SKM-1 treated with dmso at 0.1 percent for 144 hours (cell line): Measurements from ENCODE around the gene BICRAL.
"Not testable (repeated sequence)": the region's sequence is repeated elsewhere in the genome, so short reads cannot be mapped to it uniquely, and the experiment has no call there.

ENCODE experiments used
- DNase-seq: peaks from one replicate; lab custom pipeline; 2025; ENCODE audit not compliant: unreplicated experiment; lab: John Stamatoyannopoulos, UW

The BICRAL gene, protein sequence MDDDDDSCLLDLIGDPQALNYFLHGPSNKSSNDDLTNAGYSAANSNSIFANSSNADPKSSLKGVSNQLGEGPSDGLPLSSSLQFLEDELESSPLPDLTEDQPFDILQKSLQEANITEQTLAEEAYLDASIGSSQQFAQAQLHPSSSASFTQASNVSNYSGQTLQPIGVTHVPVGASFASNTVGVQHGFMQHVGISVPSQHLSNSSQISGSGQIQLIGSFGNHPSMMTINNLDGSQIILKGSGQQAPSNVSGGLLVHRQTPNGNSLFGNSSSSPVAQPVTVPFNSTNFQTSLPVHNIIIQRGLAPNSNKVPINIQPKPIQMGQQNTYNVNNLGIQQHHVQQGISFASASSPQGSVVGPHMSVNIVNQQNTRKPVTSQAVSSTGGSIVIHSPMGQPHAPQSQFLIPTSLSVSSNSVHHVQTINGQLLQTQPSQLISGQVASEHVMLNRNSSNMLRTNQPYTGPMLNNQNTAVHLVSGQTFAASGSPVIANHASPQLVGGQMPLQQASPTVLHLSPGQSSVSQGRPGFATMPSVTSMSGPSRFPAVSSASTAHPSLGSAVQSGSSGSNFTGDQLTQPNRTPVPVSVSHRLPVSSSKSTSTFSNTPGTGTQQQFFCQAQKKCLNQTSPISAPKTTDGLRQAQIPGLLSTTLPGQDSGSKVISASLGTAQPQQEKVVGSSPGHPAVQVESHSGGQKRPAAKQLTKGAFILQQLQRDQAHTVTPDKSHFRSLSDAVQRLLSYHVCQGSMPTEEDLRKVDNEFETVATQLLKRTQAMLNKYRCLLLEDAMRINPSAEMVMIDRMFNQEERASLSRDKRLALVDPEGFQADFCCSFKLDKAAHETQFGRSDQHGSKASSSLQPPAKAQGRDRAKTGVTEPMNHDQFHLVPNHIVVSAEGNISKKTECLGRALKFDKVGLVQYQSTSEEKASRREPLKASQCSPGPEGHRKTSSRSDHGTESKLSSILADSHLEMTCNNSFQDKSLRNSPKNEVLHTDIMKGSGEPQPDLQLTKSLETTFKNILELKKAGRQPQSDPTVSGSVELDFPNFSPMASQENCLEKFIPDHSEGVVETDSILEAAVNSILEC

DNA sequence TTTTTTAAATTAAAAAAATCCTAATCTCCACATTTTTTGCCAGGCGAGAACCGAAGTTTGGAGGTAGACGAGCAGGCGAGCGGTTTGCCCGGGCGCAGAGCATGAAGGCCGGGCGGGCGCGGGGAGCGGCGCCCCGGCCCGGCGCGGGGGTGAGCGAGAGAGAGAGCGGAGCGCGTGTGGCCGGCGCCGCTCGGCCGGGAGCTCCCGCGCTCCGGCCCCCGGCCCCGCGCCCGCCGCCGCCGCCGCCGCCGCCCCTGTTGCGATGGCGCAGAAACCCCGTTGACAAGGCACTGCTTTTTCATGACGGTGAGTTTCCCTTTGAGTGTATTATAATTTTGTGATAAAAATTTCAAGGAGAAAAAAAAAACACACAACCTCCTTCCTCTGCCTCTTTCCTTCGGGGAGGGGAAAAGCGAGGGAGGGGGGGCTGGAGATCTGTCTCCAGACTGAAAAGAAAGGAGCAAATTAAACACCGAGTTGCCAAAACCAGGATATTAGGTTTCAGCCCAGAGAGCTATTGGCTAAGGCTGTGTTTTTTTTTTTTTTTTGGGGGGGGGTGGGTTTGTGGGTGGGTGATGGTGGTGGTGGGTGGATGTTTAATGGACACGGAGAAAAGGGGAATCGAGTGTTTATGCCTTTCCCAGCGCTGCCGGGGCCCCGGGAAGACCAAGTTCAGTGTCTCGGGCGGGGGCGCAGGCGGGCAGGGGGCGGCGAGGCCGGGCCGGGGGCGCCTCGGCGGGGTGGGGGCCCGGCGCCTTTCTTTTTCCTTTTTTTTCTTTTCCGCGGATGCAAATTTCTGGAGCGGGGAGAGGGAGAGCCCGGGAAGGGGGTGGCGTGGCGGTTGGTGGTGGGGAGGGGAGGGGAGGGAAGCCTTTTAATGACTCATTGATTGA, at the start of gene BICRAL:
Gene BICRAL, plus strand, starts transcription at position 257 of the 893 bp plus-strand sequence. CDS start 39,971 bp downstream, outside the sequence.
- peak; percentile 40 for DNase-seq

GRCh38 chr6:42733867-42734481, 47.9 kb upstream of the BICRAL start:
- not testable (repeated sequence) for DNase-seq

- DNase-seq, result no peak
Observed at GRCh38 chr6:42735976-42736375, 45.9 kb upstream of the BICRAL start.

DNA sequence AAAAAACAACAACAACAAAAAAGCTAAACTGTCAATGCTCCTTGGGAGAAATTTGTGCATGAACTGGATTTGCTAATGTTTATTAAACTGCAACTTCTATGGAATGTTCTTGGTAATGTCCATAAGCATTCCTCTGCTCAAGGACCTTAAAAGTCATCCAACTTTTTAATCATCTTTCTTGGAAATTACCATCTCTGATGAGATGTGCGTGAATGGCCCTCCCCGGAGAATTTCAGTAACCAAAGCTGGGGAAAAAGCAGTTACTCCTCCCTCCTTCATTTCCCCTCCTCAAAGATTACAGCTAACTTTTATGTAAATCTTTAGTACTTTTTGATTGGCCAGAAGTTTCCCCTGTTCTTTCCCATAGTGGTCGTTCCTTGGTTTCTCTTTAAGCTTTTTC, 41.1 kb upstream of the BICRAL start:
- no peak for DNase-seq

GRCh38 chr6:42742116-42742894, 39.5 kb upstream of the BICRAL start:
- no peak for DNase-seq

GRCh38 chr6:42744351-42744893, 37.4 kb upstream of the BICRAL start:
- no peak for DNase-seq

GRCh38 chr6:42745083-42745639, 36.7 kb upstream of the BICRAL start:
- peak; percentile 14 for DNase-seq

GRCh38 chr6:42745640-42746462, 36.0 kb upstream of the BICRAL start, which contains the start of gene TBCC:
TBCC (minus strand) TSS chr6:42746103; CDS start chr6:42746073, 30 bp downstream.
- peak; percentile 97 for DNase-seq

DNA sequence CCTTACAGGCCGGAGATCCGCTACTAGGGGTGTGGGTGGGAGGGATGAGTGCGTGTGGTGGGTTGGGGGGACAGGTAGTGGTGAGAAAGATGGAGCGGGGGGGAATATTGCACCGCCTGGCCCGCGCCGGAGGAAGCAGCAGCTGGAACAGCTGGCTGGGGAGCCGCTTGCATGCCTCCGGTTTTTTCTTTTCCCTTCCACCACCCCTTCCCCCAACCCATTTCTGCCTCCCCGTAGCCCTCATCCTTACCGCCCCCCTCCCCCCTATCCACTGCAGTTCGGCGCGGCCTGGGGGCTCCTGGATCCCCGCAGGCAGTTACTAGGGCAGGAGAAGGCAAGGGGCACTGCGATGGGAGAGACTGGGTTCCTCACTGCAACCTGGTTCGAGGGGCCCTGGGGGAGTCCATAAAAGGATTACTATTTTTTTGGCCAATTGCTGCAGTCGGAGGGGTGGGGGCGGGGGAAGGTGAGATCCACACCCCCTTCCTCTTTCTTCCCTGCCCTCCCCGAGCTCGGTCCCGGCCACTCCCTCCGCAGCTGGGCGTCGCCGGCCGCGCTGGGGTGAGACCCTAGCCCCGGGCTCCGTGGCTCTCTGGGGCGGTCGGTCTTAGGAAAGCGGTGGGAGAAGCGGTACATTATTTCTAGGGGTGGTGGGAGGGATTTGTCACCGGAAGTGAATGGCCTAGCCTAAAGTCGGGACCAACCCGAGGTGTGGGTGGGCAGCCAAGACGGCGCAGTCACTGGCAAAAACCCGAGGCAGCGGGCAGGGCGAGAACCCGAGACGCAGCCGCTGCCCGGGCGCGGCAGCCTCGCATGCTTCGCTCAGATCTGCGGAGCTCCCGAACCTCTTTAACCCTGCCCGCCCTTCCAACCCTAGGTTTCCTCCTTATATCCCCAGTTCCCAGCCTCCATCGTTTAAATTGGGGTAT, 35.1 kb upstream of the BICRAL start:
- peak; percentile 70 for DNase-seq

DNA sequence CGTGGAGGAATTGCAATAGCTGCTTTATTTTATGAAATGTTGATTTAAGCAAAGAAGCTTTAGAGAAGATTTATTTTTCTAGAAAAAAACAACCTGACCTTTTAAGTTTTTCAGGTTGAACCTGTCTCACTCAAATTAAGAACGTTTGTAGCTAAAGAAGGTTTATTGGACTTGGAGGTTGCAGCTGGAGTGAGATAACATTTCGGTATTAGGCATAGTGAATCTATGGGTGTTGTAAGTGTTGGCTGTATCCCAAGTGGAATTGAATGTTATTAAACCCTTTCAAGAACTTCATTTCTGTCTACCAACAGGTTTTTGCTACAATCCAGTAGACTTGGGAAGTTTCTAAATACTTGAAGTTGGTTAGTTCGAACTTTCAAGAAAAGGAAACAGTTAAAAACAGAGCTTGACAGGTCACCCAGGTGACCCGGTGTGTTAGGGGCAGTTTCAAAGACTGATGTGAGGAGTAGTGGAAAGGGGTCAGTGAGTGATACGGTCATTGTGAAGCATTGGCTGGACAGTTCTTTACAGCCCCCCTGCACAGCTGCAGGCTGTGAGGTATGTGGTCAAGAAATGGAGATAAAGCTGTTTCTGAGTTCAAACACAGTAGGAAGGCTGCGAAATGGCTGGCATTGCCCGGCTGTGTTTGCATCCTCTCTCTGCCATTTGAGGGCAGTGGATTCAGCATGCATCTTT, 33.5 kb upstream of the BICRAL start:
- DNase-seq, result no peak

DNA sequence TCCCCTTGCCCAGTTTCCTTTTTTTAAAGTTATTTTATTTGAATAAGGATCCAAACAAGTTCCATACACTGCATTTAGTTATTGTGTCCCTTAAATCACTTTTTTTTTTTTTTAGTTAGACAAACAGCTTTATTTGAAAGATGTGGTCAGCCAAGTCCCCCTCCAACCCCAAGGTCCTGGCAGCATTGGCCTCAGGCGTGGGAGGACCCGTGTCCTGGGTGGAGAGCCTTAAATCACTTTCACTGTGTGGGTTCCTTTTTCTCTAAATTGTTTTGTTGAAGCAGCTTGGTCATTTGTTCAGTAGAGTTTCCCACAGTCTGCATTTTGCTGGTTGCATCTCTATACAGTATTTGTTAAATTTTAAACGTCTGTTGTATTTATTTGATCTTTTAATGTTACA, 30.8 kb upstream of the BICRAL start:
- DNase-seq, result no peak

- DNase-seq, result no peak
Observed at GRCh38 chr6:42754759-42755158, 27.1 kb upstream of the BICRAL start.

DNA sequence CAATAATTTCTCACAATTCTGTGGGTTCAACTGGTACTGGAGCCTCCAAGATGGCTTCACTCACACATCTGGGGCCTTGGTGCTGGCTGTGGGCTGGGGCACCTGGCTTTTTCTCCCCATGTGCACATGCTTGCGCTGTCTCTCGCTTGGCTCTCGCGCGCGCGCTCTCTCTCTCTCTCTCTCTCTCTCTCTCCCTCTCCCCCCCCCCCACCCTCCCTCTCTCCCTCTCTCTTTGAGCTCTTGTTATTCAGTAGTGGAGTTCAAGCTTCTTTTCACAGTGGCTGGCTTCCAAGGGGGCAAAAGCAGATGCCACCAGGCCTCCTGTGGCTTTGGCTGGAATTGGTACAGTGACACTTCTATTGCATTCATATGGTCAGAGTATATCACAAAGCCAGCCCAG, 25.1 kb upstream of the BICRAL start:
- DNase-seq, result no peak

DNA sequence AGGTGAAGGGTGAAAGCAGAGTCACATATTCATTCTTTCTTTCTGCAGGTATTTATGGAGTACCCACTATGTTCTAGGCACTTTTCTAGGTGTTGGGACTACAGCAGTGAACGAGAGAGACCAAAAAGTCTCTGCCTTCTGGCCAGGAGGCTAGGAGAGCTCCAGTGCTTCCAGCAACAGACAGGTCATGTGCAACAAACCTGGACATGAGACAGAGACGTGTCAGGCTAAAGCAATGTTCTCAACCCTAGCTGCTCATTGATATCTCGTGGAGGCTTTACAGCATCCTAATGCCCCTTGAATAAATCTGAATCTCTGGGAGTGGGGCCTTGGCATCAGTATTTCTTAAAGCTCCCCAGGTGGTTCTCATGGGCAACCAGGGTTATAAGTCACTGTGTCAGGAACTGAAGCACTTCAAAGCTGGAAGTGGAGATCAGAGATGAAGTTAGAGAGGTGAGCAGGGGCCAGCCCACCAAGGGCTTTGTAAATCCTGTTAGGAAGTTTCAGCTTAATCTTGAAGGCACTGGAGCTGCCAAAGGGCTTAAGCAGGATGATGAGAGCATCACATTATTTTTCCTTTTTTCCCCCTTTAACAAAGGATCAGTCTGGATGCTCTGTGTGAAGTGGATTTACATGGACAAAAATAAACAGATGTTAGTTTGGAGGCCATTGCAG, 23.0 kb upstream of the BICRAL start:
- DNase-seq, result no peak

- no peak for DNase-seq
Observed at GRCh38 chr6:42761287-42762067, 20.4 kb upstream of the BICRAL start.
